GM18519 (cell line): ENCODE measurements around the gene SBF2.
"Not testable (repeated sequence)": the region's sequence is repeated elsewhere in the genome, so short reads cannot be mapped to it uniquely, and the experiment has no call there.

Experiments used
- ATAC-seq: cut with Tn5 transposase; IDR thresholded peaks from one replicate; pipeline ENCODE4 v1.9.1; 2021; ENCODE audit warnings: mild to moderate bottlenecking, moderate library complexity; ENCODE audit not compliant: unreplicated experiment, low FRiP score

Gene SBF2

DNA sequence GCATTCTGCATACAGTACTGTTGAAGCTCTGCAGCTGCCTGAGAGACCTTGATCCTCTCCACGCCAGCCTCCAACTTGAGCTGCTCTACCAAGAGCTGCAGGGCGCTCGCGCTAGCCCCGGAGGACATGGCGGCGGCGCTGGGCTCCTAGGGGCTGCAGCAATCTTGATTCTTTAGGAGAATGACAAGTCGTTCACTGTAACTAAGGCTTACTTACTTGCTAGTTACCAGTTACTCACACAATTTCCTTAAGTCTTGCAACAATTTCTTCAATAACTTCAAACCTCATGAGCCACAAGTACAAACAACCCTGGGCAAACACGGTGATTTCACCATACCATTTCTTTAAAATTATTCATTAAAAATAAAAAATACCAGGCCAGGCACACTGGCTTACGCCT is 21.9 kb downstream of the SBF2 start:
- no peak for ATAC-seq

DNA sequence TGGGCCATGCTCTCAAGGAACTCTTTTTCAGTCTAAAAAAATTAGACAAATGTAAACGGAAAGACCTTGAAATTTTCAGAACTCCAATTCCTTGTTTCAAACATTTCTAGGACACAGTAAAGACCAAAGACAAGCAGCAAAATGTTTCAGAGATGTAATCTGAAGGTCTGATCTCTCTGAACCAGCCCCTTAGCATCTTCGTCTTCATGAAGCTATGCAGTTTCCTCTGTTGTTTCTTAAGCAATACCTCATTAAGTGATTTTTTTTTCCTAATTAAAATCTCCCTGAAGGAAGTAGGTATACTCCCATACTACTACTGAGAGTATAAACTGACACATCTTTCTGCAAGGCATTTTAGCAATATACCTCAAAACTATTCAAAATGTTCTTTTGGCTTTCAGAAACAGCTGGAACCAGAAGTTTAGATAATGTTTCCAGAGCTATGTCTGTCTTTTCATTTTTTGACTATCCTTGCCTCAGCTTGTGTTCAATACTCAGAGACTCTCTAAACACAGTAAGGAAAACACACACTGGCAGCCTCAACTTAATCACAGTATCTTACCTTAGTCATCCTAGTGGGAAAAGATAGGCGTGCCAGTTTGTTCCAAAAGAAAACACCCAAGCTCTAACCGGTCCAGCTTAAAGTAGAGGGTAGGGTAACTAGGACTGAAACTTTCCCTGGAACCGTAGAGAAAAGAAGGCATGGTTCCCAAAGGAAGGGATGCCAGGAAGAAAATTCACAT is 25.1 kb downstream of the SBF2 start:
- no peak for ATAC-seq

DNA sequence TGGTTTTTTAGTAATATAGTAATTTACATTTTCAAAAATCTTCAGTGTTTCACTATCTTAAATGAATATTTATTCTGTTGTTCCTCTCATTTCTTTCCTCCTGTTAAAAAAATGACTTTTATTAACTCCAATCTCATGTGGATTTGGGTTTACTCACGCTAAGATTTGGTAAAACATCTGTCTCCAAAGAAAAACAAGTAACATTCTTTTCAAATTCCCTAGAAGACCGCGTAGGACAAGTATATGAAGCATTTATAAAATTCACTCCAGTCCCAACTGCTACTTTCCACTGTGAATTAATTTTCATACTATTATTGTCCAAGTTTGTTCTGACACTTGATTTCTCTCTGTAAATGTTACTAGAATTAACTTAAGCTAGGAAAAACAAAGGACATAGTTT is 26.2 kb downstream of the SBF2 start:
- no peak for ATAC-seq

DNA sequence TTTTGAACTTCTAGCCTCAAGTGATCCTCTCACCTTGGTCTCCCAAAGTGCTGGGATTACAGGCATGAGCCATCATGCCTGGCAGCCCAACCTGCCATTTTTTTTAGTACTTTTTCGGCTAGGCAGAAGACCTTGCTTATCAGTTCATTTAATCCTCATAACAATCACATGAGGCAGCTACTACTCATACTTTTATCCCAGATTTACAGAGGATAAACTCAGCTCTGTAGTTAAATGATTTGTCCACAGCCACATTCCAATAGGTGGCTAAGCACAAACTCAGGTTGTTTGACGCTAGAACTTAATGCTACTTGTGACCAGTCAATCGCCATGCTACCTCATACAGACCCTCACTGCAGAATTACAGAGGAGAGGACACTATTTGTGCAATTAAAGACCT is 28.1 kb downstream of the SBF2 start:
- ATAC-seq: no peak

DNA sequence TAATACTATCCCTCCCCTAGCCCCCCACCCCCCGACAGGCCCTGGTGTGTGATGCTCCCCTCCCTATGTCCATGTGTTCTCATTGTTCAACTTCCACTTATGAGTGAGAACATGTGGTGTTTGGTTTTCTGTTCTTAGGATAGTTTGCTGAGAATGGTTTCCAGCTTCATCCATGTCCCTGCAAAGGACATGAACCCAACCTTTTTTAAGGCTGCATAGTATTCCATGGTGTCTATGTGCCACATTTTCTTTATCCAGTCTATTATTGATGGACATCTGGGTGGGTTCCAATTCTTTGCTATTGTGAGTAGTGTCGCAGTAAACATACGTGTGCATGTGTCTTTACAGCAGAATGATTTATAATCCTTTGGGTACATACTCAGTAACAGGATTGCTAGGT is 29.3 kb downstream of the SBF2 start:
- not testable (repeated sequence) for ATAC-seq

DNA sequence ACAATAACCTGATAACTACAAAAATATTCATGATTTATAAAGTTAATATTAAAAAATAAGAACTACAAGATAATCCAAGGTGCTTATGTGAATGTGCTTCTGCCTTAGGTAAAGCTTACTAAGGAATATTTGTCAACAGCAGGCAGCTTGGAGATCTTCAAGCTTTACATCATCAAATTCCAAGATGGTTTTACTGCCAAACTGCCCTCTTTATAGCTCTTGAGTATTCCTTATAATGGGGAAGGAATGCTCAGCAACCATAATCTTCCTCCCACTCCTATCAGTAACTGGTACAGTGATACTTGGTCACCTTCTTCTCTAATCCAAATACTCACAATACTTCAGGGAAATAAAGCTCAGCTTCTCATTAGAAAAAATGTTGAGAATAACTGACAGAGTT is 30.1 kb downstream of the SBF2 start:
- no peak for ATAC-seq

DNA sequence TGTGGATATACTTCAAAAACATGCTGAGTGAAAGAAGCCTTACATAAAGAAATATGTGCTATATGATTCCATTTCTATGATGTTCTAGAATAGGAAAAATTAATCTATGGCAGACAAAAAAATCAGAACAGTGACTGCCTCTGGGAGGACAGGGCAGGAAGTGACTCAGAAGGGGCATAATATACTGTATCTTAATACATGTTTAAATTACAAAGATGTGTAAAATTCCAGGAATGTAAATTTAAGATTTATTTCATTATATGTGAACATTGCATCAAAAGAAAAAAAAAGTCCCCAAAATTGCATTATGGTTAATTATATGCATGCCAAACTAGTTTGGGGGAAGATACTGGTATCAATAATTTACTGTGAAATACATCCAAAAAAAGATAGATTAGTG is 32.2 kb downstream of the SBF2 start:
- ATAC-seq: no peak

DNA sequence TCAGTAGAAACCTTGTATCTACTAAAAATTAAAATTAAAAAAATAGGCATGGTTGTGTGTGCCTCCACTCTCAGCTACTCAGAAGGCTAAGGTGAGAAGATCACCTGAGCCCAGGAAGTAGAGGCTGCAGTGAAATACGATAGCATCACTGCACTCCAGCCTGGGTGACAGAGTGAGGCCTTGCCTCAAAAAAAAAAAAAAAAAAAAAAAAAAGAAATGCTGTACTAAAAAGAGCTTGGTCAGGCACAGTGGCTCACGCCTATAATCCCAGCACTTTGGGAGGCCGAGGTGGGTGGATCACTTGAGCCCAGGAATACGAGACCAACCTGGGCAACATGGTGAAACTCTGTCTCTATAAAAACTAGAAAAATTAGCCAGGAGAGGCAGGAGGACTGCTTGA is 36.5 kb downstream of the SBF2 start:
- no peak for ATAC-seq

DNA sequence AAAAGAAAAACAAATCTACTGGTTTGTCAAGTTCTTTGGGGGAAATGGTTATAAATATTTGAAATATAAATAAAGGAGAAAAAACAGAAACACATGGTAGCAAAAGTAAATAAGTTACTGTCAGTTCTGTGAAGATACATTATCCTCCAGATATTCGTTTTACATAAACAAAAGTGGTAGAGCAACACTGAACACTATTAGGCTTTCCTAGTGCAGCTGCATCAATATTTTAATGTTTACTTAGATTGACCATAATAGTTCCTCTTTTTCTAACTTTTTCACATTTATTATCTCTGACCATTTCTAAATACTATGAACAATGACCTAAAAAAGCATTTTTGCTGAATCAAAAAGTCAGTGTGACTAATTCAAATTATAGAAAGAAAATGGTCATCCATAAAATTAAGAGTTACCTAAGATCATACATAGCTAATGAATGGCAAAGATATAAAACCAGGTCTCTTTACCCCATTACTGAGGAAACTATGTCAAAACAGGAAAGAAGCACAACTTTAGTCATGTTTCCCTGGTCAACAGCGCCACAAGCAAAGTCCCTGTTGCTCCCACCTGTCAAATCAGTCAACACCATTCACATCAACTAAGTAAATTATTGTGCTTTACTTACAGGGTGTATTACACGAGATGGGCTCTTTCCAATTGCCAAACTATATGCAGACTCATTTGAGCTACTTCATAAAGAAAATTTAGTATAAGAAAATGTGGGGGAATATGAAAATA is 38.5 kb downstream of the SBF2 start:
- ATAC-seq: no peak

DNA sequence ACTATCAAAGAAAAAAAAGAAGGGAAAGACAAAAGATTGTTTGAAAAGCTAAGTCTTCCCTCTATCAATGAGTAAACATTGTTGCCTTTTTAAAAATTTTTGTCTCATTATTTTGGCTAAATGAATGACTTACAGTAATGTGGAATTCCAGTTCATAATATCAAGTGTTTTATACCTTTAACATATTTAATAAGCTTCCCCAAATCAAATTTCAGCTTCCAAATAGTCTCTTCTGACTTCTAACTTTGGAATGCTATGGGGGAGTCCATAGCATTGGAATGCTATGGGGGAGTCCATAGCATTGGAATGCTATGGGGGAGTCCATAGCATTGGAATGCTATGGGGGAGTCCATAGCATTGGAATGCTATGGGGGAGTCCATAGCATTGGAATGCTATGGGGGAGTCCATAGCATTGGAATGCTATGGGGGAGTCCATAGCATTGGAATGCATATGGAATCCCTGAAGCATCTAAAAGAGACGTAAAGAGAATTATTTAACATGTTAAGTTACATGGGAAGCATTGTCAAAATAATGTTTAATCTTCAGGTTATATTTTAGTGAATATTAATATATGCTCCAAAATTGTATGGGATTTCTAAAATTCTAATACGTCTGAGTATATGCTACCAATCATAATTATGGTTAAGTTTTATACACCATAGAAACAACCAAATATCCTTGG is 44.4 kb downstream of the SBF2 start:
- ATAC-seq: not testable (repeated sequence)

DNA sequence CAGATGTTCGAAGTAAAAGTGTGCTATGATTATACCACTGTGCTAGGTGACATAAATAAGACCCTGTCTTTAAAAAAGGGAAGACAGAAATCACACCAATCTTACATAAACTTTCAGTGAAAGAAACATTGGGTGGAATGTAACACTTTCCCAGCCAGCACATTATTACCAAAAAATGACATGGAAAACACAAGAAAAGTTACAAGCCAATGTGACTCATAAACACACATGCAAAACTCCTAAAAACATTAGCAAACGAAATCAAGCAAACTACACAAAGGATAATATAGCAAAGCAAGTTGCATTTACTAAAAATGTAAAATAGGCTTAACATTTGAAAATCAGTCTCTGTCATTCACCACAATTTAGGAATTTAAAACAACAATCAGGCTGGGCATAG is 47.0 kb downstream of the SBF2 start:
- no peak for ATAC-seq

DNA sequence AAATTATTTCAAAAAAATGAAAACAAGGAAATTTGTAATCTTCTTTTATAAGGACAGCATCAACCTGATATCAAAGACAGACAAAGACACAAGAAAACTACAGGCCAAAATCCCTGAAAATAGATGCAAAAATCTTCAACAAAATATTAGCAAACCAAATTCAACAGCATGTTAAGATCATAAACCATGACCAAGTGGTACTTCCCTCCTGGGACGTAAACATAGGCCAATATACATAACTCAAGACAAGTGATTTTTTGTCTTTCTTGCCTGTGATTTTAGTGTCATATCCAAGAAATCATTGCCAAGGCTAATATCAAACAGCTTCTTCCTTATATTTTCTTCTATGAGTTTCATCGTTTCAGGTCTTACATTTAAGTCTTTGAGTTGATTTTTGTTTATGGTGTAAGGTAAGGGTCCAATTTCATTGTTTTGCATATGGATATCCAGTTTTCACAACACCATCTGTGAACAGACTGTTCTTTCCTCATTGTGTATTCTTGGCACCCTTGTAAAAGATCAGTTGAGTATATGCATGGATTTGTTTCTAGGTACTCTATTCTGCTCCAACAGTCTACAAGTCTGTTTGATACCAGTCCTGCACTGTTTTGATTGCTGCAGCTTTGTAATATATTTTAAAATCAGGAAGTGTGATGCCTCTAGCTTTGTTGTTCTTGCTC is 50.0 kb downstream of the SBF2 start:
- no peak for ATAC-seq

DNA sequence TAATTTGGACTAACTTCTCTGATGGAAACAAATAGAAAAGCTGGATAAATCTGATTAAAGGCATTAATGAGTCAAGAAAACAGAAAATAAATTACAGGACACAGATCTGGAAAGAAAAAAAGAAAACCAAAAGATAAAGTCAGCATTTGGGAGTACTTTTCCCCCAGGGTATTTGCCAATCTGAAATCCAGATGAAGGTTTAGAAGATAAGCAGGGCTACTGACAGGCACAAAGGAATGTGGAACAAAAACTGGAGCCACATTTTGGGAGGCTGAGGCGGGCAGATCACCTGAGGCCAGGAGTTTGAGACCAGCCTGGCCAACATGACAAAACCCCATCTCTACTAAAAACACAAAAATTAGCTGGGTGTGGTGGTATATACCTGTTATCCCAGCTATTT is 57.2 kb downstream of the SBF2 start:
- ATAC-seq: no peak

DNA sequence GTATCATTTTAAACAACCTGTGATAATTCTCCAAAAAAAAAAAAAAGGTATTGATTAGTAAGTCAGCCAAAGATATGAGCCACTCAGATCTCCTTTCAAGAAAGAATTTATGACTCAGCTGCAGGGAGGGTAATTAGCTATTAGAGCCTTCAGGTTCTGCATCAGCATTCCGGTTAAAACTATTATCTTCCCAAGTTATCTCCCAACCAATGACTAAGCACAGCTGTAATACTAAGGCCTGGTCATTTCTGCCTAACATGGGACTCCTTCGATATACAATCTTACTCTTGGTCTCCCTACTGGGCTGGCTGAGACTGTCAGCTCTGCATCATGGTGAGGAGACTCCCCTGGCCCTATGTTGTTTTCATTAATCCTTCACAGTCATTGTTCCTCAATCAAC is 60.4 kb downstream of the SBF2 start:
- no peak for ATAC-seq

DNA sequence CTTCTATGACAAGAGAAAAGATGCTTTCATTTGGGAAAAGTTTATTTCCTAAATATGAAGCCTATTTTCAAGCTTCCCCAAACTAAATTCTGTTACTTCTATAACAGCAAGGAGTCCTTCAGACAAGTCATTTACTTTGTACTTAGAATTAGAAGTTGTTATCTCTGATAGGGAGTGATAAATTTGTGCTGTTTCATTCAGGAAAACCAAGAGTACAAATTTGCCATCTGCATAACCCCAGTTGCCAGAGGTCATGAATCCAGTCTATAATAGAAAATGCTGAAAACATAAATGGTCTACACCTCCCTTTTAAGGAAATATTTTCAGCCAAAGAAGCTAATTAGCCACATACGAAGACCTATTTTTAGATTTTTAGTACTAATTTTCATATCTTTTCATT is 61.3 kb downstream of the SBF2 start:
- ATAC-seq: no peak

DNA sequence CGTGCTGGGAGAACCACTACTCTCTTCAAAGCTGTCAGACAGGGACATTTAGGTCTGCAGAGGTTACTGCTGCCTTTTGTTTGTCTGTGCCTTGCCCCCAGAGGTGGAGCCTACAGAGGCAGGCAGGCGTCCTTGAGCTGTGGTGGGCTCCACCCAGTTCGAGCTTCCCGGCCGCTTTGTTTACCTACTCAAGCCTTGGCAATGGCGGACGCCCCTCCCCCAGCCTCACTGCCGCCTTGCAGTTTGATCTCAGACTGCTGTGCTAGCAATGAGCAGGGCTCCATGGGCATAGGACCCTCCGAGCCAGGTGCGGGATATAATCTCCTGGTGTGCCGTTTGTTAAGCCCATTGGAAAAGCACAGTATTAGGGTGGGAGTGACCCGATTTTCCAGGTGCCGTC is 62.2 kb downstream of the SBF2 start:
- ATAC-seq: not testable (repeated sequence)

DNA sequence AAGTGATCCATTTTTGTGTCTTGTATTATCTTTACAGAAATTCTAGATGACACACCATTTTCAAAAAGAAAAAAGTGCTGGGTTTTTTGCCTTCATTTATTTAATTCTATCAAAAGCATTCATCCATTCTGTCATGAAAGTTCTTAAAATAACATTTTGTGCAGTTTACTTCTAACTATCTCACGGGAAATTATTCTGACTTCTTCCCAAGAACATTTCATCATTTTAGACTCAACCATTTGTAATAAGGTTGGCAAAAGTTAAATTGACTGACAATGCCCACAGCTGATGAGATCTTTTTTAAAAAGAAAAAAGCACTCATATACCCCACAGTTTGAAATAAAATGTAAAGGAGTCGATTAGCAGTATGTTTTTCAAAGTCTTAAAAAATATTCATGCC is 68.5 kb downstream of the SBF2 start:
- no peak for ATAC-seq

DNA sequence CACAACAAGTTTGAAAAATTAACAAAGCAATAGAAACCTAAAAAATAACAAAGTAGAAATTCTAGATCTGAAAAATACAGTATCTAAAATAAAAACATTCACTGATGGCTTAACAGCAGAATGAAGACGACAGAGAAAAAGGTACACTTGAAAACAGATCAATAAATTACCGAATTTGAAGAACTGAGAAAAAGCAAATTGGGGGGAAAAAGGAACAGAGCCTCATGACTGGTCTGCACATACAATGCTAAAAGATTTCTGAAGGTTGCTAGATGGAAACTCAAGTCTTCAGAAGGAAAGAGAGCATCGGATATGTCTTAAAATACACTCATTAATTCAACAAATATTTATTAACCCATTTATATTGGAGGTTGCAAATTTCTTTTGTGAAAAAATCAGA is 71.6 kb downstream of the SBF2 start:
- ATAC-seq: no peak

DNA sequence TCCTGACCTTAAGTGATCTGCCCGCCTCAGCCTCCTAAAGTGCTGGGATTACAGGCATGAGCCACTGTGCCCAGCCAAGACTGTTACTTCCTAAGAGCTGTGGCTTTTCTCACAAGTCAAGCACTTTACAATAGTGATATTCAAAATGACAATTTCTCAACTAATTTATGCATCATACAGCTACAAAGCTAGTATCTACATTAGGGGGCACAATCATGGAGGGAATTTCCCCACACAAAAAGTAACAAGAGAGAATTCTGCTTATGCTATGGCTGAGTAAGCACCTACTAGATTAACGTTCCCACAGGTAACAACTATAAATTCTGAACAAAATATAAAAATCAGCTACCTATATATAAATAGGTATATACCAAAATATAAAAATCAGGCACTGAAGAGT is 72.7 kb downstream of the SBF2 start:
- no peak for ATAC-seq

DNA sequence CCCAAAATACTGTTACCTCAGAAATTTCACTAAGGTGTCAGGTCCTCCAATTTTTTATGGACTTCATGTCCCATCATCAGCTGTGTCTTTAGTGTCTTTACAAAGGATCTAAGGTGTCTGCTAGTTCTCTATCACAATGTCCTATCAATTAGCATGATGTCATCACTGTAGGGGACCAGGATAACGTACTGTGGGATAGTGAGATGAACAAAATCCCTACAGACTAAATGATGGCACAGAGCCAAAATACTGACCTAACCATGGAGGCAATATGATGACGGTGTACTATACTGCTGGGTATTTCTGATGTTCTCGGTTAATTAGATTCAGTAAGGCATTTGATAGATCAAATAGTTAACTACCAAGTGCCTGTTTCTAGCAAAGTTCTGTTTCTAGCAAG is 82.5 kb downstream of the SBF2 start:
- no peak for ATAC-seq

DNA sequence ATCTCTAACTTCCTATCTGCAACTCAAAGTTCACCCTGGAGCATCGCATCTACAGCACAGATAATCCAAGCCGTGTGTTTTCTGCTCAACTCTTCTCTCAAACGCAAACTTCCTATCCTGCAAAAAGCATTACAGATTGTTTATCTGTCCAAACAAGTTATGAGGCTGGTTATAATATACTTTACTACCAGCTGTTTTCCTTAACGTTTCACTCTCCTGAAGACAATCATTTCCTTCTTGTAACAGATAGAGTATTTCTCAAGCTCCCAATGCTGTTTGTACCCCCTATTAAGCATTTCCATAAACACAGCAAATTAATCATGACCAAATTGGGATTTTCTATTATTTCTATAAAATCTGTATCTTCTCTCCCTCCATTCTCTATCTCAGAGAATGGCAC is 84.7 kb downstream of the SBF2 start:
- ATAC-seq: no peak
